ACHN (cell line): ENCODE results near the gene GSAP.
A peak's percentile ranks its signal among the peaks of the same experiment; 100 is the strongest.

Source experiments
- DNase-seq: peaks from one replicate; pipeline ENCODE4 v3.0.0-alpha.2; 2015
- in situ Hi-C: cut with HindIII; loops from 2 replicates; pipeline ENCODE4 v1.10.0; 2017; ENCODE audit warnings: low sequenced_read_pairs, low pct_ligation_motif_present, low pct_unique_long_range_greater_than_20kb

The GSAP gene

DNA sequence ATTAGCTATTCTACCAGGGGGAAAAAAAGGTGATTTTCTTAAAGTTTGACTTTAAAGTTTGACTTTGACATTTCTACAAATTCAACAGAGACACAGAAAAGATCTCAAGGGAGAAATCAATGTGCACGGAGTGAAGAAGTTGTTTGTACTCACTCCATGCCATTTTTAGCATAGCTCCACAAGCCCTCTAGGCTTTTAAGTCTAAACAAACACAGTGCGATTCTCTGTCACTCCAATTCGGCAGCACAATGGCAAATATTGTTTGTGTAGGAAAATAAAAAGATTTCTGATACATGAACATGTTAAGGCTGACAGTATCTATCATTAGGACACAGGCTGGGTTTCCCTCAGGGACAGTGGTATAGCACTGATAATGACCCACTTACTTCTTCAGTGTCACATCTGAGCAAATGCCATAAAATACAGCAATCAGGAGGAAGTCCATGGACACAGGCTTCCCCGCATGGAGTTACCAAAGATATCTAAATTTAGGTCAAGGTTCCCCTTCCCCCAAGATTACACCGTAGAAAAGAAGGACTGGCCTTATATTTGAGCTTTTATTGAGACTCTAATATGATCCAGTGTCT is 28.0 kb downstream of the GSAP start:
- DNase-seq: no peak
- in situ Hi-C loops: no loop called here

DNA sequence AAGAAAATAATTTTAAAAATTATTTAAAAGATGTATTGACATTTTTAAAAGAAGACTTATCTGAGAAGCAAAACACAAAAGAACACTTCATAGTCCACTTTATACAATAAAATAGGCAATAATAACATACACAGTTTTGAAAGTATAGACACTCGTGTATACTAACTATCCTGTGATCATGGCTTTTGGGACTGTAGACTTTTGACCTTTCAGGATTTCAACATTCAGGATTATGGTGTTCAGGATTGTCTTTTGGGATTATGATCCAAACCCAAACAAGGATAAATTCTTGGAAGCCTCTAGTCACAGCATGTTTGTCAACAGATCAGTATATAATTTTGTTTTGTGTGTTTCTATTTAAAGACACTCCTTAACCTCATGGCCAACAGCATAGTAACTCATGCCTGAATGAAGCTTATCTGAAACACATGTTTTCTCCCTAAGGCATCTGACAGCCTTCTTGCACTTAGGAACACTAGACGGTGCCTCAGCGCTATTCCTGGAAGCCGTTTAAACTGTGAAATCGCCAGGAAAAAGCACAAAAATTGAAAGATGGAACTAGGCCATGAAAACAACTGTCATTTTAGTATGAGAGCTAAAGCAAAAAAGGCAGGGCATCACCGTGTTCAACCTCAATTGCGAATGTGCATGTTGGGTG is 29.9 kb downstream of the GSAP start:
- DNase-seq: no peak
- in situ Hi-C loops: no loop called here

DNA sequence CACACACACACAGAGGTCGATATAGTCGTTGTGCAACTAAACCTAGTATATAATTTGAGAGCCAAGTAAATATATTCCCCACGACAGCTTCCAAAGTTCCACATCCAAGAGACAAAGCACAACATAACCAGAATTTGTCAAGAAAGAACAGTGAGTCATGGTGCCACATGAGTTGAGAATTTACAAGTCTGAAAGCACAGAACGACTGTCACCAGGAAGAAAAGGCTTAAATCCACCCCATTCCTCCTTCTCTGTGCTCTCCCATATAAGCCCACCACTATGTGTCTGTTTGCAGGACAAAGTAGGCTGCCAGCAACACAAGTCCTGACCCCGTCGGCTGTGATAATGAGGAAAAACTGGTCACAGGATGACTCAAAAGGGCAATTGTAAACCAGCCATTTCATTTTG is 32.8 kb downstream of the GSAP start:
- no peak for DNase-seq
- in situ Hi-C loops: no loop called here

DNA sequence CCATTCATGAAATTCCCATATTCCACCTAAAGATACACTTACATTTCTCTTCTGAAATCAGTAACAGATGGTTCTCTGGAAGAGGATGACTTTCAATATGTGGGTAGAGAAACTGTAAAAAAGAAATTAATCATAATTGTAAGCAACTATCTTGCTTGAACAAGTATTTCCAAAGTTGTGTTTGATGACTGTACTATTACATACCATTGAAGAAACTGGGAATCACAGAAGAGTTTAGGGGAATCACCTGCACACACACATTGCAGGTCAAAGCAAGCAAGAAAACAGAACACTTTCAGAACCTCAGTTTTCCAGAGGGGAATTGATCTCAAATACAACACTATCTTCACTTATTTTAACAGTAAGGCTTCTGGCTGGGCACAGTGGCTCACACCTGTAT is 33.6 kb downstream of the GSAP start:
- DNase-seq: no peak
- in situ Hi-C loops: no loop called here

DNA sequence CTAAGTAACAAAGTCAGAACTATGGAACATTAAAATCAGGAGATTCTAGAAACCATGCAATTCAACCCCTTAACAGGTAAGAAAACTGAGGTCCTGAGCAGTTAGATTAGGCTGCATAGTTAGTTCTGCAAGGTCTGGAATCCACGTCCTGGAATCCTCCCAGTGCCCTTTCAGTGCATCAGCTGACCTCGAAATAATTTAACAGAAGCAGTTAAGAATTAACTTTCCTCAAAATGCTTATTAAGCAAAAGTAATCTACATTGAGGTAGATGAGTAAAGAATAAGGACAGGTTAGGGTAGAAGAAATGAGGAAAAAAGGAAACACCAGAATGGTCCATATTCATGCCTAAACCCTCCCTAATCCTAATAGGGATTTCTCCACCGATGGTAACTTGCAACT is 37.6 kb downstream of the GSAP start:
- in situ Hi-C loops: no loop called here
- DNase-seq: no peak

DNA sequence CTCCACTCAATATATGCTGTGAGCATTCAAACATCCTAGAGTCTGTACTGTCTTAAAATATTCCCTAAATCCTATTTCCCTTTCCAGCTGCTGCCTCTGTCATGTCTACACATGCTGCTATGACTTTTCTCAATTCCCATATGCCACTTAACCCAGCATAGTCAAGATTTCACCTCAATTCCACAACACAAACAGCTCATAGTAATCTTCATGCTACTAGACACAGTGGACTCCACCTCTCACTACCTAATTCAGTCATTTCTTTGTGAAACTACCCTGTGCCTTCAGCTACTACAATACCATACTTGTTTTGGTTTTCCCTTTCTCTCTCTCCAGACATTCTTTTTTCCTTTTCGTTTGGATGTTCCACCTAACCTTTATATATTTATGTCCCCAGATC is 45.5 kb downstream of the GSAP start:
- in situ Hi-C loops: no loop called here

DNA sequence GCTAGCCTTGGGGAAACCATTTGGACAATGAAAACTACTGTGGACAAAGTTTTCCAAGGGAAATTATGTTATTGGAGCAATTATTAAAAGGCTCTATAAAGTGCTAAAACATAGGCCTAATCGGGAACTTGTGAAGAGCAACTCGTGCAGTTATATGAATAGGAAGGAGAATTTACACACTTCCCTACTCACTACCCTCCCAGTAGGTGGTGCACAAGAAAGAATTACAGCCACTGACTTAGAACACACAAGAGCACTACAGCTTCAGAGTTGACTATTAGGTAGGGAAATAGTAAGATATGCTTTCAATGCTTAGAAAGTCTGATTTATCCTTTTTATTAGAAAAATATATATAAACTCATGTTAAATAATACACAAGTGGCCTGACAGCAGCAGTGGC is 47.2 kb downstream of the GSAP start:
- in situ Hi-C loops: no loop called here
- peak; percentile 19 for DNase-seq

More for the DNA sequence above, 45.5 kb downstream of the GSAP start:
- no peak for DNase-seq

DNA sequence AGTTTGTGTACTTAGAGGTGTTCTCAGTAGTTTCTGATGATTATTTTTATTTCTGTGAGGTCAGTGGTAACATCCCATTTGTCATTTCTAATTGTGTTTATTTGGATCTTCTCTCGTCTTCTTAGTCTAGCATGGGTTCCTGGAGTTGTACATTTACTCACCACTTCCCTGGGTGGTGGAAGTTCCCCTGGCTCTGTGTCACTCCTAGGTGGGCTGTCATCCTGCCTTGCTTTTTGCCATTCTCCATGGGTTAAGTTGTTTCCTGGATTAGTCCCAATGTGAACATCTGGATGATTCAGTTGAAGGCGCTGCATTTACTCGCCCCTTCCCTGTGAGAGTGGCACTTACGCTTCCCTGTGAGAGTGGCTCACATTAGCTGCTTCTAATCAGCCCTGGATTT is 48.2 kb downstream of the GSAP start:
- no peak for DNase-seq
- in situ Hi-C loops: no loop called here

DNA sequence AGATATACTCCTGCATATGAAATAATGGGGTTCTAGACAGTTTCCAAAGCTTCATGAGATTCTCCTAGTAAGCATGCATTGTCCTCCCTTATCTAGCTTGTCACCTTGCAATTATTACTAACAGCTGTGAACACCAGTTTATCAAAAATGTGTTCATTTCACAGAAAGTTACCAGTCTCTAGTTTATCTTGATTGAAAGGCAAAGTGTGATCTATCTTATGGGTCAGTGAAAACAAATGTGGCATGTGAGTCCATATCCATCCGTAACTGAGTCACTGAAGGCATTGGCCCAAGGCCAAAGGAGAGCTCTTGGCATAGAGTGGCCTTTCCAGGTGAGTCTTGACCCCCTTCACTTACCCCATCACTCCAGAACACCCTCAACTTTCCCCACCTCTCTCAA is 53.2 kb downstream of the GSAP start:
- no peak for DNase-seq
- in situ Hi-C loops: no loop called here

DNA sequence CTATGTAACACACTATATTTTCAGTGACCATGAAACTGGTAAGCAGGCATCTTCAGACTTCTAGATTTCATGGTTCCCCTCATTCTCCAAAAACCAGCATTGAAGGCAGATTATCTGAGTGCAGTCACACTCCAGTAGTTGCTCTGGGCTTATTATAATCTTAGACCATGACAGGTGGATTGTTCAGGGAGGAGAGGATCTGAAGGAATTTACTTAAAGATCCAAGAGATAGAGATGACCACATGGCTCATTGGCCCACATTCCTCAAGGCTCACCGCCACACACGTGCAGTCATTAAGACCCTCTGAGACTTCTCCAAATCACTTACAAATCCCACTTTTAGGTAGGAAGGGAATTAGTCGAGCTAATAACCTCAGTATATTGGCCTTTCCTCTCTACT is 55.2 kb downstream of the GSAP start:
- in situ Hi-C loops: no loop called here

DNA sequence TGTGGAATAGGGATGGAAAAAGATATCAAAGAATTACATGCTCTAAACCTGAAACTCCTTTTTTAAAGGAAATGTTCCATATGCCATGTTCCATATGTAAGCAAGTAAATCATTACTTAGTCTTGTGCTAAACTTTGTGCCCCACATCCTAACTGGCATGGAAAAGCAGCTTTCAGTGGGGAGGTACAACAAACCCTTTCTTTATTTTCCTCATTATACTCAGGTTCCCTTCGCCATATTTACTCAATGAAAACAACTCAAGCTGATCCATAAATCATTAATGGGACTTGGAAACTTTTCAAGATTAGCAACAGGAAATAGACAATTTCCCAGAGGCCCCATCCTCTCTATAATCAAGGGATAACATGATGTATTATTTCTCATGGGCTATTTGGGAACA is 56.0 kb downstream of the GSAP start:
- peak; percentile 34 for DNase-seq
- in situ Hi-C loops: no loop called here

More for the DNA sequence above, 55.2 kb downstream of the GSAP start:
- DNase-seq: no peak

DNA sequence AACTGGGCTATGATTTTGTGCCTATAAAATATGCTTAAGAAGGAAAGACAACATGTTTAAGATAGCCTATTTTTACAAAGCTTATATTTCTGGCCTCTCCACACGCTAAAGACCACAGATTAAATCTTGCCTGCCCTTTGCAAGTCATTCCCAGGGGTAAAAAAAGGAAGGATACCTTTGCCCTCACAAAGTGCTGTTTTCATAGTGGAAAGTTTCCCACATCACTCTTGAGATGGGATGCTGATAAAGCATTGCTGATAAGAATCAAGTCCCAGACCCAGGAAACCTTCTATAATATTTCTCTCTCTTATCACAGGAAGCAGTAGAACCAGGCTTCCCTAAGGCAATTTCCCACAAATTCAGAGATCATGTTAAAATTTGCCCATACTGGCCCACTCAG is 56.5 kb downstream of the GSAP start:
- in situ Hi-C loops: no loop called here
- DNase-seq: no peak

DNA sequence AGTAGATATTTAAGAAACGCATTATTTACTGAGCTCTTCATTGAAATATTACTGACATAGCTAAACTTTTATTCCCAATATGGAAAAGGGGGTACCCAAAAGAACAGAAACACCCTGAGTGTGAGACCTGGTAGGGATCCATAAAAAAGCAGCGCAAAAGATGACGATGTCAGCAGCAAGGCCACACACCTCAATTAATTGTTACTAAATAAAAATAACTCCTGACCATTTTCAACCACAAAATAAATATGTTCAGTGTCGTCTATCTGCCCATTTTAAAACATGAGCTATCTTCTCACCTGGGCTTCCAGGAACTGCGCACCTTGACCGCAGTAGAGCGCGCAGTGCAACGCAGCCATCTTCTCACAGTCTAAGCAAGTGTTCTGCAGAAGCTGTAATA is 61.2 kb downstream of the GSAP start:
- in situ Hi-C loops: no loop called here
- DNase-seq: no peak

DNA sequence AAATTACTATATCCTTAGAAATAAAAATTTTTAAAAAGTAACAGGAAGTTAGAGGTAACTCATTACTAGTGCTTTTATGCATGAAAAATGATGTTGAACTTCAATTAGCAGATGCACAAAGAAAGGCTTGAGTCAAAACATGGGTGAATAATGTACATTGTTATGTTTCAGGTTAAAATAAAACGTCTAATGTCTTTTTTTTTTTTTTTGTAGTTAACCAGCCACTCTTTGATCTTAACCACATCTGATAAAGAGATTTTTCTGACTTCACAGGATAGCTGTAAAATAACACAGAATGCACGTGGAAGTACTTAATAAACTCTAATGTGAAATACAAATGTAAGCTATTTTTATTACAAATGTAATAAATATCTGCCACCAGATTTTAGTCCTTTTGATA is 61.7 kb downstream of the GSAP start:
- in situ Hi-C loops: no loop called here
- no peak for DNase-seq

DNA sequence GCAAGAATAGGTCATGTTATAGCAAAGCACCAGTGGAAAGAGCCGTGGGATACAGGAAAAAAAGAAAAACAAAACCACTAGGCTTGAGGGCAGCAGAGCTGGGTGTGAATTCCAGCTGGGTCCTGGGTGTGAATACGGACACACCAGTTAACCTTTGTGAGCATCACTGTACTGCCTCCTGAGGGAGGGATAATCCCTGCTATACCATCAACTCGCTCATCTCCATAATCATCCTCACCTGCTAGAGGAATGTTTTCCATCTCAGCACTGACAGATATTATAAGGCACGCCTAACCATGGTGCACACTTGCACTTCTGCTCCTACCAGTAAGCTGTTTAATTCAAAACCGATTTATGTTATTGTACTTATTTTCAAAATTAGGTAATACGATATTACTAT is 62.2 kb downstream of the GSAP start:
- no peak for DNase-seq
- in situ Hi-C loops: no loop called here

DNA sequence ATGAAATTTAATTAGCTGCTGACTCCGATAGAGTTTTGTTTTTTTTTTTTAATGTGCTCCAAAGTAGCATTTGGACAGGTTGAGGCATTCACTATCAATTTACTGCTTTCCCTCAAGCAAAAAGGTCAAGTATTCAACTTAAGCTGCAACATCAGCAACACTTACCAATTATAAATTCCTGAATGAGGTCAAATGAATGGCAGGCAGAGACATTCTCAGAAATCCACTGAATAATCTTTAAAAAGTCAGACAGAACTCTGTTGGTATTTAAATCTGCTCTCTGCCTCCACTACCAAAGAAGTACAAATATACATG is 62.8 kb downstream of the GSAP start:
- in situ Hi-C loops: no loop called here
- no peak for DNase-seq

DNA sequence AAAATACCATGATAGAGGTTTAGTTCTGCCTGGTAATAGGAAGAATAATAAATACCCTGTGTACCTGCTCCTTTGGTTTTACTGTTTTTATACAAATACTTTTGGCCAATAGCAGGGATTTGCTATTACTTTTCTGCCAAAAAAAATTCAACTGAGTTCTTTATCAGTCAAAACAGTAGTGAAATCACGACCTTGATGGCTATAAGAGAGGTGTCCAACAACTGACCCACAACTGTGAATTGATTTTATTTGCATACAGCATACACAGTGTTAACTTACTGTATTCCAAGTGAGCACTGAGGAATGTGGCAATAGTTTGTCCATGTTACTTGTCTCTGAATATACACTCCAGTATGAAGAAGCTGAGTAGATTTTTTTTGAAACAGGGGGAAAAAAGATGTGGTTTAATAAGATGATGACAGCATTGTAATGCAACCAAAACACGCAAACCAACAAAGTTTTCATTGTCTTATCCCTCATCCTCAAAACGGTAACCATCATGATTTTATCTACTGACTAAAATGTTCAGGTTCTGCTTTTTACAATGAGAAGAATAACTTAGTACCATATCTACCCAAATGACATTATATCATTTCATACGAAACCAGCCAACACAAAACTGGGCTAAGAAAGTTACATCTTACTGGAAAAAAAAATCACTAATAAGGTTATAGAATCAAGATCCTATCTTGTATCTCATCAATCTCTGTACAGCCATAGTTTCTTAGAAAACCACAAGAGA is 63.3 kb downstream of the GSAP start:
- DNase-seq: no peak
- in situ Hi-C loops: no loop called here

DNA sequence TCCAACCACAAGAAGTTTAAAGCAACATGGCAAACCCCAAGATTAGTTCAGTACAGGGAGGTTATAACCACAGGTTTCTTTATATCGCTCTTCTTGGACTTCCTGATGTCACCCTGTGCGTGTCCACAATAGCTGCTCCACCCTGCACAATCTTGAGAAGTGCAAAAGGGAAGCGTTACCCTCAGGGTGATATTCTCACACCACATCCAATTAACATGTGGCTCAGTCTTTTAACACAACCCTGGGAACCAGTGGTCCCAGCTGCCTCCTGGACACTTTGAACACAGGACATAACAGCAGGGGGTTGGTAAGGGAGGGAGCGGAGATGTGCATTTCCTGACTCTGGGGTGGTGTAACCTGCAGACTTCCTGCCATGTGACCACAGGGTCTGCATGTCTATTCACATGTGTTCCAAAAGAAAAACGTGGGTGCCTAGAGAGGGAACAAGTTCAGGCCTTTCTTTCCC is 64.6 kb downstream of the GSAP start:
- in situ Hi-C loops: no loop called here
- DNase-seq: no peak

DNA sequence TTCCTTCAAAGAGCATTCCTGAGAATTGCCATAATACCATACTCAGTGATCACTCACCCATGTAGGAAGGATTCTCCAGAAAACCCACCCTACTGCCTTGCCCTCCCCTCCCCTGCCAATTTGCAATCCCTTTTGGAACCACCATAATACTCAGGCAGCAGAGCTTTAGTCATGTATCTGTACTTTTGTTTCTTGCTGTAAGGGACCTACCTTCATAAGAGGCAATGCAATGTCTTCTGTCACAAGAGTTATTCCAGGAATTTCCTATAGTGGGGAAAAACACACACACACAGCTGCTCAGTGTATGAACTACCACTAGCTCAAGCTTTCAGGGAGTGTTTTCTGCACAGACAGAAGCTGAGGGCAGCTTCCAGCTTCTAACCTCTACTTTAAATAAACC is 67.0 kb downstream of the GSAP start:
- DNase-seq: peak; percentile 38
- in situ Hi-C loops: no loop called here

DNA sequence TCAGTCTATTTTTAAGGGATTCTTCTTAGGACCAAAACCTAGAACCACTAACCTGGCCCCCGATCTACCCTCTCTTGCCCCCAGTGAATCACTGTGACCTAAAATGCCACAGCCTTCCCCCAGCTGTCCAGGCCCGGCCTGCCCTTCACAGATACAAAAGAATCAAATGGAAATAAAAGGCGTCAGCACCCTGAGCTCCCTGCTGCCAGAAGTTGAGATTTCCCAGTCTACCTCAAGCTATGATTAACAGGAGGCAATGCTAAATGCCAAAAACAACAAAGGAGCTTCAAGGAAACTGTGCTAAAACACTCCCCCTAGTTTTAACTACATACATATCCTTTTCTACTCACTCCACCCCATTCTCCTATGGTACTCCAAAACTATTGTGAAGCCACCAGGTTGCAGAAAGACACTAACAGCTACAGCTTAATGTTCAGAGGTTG is 67.8 kb downstream of the GSAP start:
- in situ Hi-C loops: no loop called here
- peak; percentile 46 for DNase-seq
